ENCODE results near the gene NR2F1-AS1.

DNA sequence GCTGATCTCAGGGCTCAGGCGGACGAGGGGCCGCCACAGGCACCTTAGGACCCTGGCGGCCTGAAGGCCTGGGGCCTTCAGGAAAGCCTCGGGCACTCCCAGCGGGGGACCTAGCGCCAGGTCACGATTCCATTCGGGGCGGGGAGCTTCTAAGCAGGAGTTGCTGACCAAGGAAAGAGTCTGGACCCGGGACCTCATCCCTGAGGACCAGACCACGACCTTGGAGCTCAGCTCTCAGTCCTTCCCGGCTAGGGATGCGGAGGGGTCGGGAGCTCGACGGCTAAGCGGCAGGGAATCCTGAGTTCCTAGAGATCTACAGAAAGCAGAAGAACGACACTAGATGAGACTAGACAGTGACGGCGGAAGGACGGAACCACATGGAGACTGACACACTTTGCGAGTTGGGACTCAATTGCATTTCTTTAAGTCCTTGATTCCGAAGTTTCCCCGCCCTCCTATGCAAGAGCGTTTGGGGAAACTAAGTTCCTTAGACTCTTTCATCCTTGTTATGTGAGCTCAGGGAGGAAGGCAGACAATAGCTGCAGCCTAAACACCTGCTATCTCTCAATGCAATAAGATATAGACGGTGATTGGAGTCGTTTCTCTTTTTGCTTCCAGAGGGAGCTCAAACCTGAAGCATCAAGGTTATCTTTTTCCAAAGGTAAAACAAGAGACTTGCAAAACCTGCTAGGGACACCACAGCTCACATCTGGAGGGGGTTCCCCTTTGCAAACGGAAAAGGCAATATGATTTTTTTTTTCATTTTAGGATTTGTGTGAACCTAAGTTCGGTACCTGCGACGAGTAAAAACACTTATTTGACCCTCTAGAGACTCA lies 9.7 kb downstream of the NR2F1-AS1 start:
- TF ChIP-seq CTCF (conservative IDR thresholded peaks at IDR 0.05; ENCODE audit: low read depth in 2 of 2) (no peak), REST (IDR thresholded peaks at IDR 0.05; ENCODE audit: unreplicated experiment) (no peak), EZH2phosphoT487 (IDR thresholded peaks at IDR 0.05; ENCODE audit: unreplicated experiment) (peak; percentile 8), POLR2AphosphoS5 (IDR thresholded peaks at IDR 0.05; ENCODE audit: low read depth) (no peak), EZH2 (IDR thresholded peaks at IDR 0.05; ENCODE audit: low read depth, unreplicated experiment) (peak; percentile 92), JUNB (IDR thresholded peaks at IDR 0.05; ENCODE audit: unreplicated experiment) (no peak), ZNF114 (CRISPR knock-in tag; IDR thresholded peaks at IDR 0.05) (no peak), CREB1 (CRISPR knock-in tag; IDR thresholded peaks at IDR 0.05; ENCODE audit: low read depth) (no peak), ETS1 (IDR thresholded peaks at IDR 0.05) (no peak), STAT1 (IDR thresholded peaks at IDR 0.05; ENCODE audit: unreplicated experiment) (no peak), ZNF331 (CRISPR knock-in tag; IDR thresholded peaks at IDR 0.05; ENCODE audit: low read depth) (no peak), NANOG (IDR thresholded peaks at IDR 0.05; ENCODE audit: borderline replicate concordance) (no peak), ZNF462 (CRISPR knock-in tag; IDR thresholded peaks at IDR 0.05) (no peak)
